ENCODE results near the gene CYB5R2.
A peak's percentile ranks its signal among the peaks of the same experiment; 100 is the strongest.
"Not testable (repeated sequence)": the region's sequence is repeated elsewhere in the genome, so short reads cannot be mapped to it uniquely, and the experiment has no call there.

CYB5R2 gene

DNA sequence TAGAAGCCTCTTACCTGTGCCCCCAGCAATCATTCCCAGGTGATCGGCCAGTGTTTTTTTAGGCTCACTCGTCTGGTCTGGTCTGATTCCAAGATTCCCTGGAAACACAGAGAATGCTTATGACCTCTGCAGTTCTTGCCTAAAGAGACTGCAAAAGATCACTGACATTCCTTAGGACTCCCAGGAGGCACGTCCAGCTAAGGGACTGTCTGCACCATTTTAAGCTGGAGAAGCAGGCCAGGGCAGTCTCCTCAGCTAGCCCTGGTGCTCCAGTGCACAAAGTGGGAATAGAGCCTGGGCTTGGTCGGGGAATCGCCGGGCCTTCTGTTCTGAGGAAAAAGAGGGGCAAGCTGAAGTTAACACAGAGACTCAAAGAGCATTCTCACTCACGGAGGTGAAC, 4.8 kb downstream of the CYB5R2 start:
- no peak for DNase-seq

DNA sequence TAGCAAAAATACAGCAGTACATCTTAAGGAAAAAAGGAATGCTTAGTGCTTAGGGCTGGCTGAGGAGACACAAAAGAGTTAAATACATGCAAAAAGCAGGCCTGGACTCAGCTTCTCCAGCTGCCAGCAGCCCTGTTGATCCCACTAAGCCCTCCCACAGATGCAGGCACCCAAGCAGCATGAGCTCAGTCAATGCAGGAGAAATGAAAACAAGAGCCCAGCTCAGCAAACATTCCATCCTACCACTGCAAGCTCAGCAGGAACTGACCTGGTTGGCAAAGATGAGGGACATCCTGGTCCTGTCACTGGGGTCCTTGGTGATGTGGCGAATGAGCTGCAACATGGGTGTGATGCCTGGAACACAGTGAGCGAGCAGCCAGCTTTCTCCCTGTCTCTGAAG, 5.8 kb downstream of the CYB5R2 start:
- DNase-seq, result no peak

DNA sequence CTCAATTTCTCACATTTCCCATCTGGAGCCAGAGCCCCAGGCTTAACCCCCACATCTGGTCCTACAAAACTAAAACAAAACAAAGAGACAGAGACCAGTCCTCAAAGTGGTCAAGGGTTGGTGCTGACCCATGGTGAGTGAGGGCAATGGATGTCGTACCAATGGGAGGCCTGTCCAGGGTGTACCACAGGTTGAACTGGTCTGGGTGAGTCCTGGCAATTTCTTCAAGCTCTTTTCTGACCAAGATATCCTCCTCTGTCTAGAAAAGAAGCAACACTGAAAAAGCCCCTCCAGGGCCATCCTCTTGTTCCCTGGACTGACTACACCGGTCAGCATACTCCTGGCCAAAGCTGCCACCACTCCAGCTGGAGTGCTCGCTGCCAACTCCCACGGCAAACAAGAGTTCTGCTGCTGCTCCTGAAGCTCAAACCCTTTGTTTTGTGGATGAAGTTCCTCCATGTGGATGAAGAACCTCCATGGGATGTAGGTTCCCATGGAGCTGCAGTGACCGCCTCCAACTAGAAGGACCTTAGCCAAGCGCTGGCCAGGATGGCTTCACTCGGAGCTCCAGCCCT, 6.9 kb downstream of the CYB5R2 start:
- DNase-seq, result no peak

DNA sequence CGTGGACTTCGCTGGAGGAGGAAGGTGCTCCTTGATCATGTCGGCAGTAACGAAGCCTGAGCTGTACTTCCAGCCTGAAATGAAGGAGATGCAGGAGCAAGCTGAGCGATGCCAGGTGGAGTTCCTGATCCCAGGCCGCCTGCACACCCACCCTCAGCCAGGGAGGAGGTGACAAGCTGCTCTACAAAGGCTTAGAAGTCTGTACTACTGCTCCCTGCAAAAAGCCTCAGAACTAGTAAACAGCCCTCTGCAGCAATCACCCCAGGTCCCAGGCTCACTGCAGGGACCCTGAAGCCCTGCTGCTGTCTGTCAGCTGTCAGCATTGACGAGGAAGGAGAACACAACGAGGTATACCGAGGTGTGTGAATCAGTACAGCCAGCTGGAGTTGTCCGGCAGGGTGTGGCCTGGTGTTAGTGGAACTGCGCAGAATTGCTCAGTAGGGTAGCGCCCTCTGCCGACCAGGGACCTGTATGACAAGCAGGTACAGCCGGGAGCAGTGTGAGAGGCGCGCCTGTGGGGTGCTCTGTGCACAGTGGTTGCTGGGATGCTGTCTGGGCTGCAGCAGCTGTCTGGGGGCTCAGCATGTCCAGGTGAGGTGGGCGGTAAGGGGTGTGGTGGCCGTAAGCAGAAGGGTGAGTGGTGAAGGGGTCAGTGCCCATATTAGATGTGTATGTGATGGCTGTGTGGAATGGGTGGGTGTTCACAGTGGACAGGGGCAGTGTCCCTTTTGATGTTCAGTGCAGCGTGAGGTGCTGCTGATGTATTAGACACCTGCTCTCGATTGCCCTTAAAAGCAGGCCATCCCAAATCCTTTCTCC, 7.6 kb downstream of the CYB5R2 start:
- DNase-seq, result peak; percentile 75

DNA sequence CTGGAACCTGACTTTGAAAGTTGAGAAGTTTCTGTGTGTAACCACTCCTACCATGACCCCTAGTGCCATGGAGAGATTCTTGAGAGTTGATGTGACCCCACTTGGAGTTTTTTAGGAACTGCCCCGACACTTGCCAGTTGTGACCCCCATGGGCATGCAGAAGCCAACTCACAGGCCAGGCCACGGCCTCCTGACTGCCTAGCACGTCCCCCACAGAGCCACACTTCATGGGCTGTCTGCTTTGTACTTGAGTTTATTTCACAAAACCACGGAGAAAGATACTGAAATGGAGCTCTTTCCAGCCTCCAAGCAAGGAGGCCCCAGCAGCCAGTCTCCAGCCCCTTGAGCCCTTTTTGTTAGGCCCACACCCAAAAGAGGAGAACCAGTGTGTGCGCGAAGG, 8.4 kb downstream of the CYB5R2 start:
- DNase-seq, result no peak

DNA sequence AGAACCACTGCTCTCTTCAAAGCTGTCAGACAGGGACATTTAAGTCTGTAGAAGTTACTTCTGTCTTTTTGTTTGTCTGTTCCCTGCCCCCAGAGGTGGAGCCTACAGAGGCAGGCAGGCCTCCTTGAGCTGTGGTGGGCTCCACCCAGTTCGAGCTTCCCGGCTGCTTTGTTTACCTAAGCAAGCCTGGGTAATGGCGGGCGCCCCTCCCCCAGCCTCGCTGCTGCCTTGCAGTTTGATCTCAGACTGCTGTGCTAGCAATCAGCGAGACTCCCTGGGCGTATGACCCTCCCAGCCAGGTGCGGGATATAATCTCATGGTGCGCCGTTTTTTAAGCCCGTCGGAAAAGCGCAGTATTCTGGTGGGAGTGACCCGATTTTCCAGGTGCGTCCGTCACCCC, 9.8 kb downstream of the CYB5R2 start:
- DNase-seq, result not testable (repeated sequence)

DNA sequence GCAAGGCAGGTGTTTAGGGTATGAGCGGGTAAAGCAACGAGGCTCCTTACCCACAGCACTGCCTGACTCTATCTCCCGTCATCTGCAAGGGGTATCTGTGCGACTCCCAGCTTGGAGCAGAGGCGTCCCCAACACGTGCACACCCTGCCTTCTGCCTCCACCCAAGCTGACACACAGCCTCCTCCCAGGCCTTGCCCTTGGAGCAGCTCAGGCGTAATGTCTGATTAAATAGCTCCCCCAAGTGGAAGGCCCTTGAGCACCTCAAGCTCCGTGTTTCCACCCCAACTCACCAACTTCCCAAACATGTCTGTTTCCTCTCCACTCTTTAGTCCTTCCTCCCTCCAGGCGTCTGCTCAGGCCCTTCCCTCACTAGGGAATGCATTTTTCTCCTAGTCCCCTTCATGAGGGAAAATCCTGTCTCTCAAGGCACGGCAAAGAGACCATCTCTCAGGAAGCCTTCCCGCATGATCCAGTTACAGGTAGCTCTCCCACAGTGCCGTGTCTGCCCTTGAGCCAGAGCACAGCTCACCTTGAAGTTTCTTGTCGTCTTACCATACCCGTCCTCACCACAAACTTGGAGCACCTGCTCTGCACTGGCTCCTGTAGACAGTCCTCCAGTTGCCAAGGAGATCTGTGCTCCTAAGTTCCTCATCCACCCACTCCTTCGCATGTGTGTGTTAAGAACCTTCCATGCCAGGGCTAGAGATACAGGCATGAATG, 15.8 kb downstream of the CYB5R2 start:
- peak; percentile 69 for DNase-seq

DNA sequence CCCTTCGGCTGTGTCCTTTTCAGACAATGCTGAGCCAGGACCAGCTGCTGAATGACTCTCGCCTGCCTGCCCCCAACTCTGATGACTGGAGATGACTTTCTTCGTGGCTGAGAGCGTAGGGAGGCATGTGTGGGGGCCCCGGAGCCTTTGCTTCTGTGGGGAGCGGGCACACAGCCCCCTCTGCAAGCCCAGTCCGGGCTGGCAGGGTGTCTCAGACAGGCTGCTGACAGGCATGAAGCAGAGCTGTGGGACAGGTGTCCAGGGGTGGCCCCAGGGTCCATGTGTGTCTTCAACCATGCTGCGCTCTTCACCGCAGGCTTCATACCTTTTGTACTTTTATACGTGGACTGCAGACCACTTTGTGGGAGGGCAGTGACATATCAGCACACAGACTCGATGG, 16.6 kb downstream of the CYB5R2 start:
- DNase-seq, result no peak

DNA sequence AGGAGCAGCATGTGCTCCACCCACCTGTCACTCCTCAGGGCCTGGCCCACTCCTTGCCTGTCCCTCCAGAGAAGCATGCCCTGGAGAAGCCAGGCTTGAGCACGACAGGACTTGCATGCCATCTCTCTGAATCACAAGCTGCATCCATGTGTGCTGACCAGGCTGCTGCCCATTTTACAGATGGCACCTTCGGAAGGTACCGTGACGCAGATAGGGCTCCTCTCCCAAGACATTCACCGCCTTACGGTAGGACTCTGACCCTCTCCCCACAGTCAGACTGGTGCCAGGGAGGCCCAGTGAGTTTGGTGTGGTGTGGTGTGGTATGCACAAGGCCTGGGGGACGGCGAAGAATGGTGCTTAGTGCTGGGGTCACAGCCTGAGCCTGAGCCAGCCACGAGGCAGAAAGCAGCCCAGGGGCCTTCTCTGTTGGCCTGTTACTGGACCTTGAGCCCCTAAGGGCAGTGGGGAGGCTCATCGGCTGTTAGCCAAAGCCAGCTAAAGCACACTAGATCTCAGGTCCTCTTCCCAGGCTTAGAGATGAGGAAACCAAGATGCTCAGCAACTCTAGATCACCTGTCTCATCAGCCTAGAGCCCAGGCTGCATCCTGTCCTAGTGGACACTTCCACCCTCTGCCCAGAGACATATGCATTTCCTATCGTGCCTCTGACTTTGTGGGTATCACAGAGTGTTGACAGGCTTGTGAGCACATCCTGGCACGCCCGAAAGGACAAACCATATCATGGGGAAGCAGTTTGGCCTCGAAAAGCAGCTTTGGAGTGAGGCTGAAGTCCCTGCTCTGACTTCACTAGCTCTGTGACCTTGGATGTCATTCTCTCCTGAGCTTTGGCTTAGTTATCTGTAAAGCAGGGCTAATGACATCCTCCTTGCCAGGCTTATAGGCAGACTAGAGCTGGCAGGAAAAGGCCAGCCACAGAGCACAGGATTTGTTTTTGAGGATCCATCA, 17.8 kb downstream of the CYB5R2 start:
- DNase-seq, result no peak

DNA sequence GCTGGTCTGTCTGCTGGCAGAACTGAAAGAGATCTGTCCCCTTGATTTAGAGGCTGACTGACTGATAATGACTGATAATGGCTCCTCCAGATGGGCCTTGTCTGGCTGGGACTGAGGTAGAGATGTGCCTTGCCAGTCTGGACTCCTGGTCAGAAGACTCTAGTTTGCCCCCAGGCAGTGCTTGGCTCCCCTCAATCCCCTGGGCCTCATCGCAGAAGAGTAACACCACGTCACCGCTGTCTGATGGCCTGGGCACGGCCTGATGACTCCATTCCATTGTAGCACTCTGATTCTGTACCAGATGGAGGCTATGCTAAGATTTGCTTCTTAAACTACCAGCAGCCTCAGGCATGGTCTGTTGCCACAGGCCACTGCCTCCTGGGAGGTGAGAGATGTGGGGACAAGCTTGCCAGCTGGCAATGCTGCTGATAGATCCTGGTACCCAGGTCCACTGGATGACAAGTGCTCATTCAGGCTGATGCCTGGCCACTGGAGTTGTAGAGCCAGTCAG, 19.1 kb downstream of the CYB5R2 start:
- peak; percentile 50 for DNase-seq

DNA sequence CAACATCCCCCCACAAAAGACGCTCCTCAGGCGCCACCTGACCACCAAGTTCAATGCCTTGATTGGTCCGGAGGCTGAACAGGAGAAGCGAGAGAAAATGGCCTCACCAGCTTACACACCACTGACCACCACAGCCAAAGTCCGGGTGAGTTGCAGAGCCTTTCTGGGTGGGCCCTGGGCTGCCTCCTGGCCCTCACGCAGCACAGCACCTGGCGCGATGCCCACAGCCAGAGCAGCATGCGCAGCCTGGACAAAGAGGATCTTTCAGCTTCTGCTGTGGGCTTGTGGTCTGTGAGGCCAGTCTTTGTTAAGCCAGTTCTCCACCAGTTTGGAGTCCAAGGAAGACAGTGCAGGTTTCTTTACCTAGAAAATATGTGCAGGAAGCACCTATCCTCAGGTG, 21.6 kb downstream of the CYB5R2 start:
- no peak for DNase-seq

DNA sequence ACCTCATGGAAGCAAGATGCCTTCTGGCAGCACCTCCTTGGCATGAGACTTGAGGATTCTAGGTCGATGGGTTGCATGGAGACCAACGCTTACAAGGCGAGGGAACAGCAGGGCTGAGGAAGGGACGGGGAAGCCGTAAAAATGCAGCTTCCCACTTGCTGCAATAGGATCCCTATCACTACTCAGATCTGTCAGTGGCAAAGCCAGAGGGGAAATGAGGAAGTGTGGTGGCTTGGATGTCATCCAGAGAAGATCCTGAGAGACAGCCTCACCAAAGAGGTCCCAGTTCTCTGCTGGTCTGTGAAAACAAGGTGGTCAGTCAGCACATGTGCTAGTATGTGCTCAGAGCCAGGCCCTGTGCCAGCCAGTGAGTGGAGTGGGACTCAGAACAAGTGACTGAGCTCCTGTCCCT, 22.2 kb downstream of the CYB5R2 start:
- DNase-seq, result no peak

DNA sequence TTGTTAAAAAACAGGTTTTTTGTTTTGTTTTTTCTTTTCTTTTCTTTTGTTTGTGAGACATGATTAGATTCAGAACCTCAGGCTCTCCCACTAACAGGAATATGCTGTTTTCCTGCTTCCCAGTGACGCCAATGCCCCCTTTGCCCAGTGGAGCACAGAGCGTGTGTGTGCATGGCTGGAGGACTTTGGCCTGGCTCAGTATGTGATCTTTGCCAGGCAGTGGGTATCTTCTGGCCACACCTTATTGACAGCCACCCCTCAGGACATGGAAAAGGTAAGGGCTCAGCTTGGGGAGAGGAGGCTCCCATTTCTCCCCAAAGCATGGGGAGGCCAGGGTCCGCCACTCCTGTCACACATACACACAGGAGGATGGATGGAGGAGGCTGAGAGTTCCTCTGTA, 25.0 kb downstream of the CYB5R2 start:
- DNase-seq, result no peak

DNA sequence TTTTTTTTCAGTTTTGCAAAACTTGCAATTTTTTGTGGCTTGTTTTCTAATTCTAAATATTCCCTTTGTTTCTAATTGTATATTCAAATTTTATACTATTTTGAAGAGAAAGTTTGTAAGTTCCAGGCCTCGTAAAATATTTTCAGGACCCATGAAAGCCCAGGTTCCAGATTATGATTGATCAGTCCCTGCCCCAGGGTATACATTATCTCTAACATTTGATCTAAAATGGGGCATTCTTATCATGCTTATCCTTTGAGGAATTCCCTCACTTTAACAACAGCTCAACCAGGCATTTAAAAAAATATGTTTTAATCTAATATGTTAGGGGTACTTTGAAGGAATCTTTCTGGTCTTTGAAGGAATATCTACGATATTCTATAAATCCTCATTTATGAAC, 26.4 kb downstream of the CYB5R2 start:
- DNase-seq, result no peak

DNA sequence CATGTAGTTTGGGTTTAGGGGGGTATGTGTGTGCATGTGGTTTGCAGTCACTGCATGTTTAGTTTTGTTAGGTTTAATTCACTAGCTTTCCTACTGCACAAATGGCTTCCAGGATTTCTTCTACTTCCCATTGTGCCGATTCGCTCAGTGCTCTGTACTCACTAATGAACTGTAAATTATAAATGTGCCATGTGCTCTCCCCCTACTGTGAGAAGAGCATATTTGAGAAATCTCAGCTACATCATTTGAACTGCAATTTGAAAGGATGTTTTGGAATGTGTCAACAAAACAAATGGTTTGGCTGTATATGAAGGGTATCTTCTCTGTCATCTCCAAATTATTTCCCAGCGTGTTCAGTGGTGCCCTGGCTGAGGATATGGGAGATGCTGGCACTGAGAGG, 28.1 kb downstream of the CYB5R2 start:
- DNase-seq, result no peak

DNA sequence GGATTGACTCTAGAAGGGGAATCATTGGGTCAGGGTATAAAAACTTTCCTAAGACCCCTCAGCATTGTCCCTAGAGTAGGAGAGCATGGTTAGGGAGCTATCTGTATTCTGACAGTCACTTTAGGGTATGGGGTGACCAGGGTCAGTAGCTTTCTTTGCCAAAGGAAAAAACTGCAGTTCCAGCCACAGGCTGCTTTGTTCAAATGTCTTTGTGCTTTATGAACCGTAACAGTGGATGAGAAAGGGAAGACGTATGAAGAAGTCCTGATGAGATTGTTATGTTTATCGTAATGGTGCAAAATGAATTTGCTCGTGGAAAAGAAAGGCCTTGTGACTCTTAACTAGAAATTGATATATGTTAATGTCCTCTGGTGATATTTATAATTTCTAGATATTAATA, 30.0 kb downstream of the CYB5R2 start:
- DNase-seq, result no peak

DNA sequence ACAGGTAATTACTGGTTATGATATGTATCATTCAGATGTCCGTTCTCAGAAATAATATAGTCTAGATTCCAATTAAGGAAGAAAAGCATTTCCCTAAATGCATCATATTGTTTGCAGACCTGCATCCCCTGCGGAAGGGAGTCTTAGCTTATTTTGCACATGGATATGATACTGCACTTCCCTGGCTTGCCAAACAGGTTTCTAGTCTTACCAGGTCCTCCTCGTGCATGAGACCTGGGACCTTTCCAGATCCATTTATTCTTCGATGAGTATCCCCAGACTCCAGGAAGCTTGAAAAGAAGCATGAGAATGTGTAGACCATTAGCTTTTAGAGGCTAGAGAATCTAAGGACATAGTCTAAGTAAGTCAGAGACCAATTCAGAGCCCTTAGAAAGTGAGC, 30.6 kb downstream of the CYB5R2 start:
- no peak for DNase-seq

DNA sequence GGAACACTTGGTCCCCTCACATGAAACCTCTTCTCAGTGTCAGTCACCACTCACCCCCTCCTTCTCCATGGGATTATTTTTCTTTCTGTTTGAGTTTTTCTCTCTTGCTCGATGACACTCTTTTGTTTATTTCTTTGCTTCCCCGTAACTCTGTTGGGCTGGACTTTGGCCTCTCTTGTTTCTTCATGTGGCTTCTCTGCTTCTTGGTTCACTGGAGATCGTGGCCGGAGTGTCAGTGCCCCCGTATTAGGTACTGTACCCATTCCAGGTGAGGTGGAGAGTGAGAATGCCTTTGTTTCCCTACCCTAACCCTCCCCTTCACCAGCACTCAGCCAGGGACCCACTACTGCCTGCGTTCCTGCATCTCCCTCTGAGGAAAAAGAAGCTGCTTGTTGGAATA, 32.5 kb downstream of the CYB5R2 start:
- DNase-seq, result no peak

DNA sequence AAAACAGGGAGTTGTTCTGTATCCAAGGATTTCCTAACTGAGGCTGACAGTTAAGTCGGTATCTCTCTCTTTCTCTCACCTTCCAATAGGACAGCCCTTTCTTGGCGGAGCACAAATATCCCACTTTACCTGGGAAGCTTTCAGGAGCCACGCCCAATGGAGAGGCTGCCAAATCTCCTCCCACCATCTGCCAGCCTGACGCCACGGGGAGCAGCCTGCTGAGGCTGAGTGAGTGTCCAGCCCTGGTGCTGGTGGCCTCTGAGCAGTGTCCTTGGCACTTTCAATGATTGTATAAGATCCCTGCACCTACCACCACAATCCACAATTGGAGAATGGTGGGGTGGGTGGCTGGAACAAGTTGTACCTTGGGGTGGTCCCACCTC, 33.7 kb downstream of the CYB5R2 start:
- DNase-seq, result no peak

DNA sequence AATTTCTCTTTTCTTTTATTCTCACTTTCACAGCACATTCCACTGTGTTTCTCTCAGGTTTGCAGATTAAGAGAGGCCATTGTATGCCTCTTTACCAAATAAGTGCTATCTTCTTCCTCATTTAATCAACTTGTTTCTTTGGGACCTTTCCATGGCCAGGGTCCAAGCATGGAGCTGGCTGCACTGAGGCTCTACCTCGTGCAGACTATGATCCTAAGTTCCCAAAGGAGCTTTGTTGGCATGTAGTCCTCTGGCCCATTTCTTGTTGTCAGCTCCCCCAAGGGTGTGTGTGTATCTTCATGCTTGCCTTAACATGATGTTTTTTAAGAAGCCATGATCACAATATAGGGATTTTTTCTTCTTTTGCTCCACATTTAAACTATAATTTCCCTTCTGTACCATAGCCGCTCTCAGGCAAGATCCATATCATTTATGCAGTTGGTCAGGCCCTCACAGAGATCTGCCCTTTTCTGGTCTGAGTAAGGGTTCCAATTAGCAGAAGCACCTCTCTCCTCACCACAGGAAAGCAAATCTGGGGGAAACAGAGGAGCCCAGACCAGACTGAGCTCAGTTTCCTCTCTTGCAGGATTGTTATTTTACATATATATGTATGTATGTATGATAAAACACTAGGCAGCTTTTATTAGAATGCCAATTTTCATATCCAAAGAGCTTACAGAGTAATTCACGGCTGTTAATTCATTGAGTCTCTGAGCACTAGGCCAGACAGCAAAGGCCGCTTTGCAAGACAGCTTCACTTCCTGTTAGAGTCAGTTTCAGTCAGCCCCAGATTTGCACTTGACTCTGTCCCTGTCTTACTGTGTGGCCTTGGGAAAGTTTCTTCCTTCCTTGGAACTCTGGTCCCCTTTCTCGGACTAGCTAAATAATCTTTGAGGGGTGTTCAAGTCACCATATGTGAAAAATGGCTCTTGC, 34.3 kb downstream of the CYB5R2 start:
- no peak for DNase-seq

DNA sequence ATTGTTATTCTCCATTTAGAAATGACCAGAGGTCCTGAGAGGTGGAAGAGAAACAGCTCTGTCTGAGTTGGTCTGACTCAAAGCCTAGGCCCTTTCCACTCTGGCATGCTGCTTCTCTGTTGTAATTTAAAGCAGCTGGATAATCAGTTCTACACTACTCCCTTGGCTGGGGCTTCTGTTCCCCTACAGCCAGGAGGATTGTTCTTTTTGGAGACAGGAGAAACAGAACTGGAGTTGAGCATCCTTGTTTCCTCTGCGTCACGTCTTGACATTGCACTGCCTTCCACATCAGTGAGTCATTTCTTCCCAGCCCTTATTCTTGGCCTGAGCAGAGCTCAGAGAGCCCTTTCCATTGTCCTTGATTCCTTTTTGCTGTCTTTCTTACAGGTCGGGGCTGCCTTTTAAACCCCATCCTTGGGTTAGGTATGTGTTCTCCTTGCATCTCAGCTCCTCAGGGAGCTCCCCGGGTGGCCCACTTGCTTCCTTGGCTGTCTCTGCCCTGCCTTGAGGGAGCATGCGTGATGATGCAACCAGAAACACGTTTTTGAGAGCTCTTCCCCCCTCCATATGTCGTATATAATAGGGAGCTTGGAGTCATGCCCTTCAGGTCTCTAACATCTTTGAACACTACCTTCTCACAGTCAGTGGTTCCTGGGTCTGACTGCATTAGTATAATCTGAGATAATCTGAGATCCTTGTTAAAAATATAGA, 35.7 kb downstream of the CYB5R2 start:
- no peak for DNase-seq
